ENCODE data around the gene EPC1.

Gene EPC1

GRCh38 chr10:32318476-32318896, 28.5 kb downstream of the EPC1 start:
- TF ChIP-seq, protein P1, sequence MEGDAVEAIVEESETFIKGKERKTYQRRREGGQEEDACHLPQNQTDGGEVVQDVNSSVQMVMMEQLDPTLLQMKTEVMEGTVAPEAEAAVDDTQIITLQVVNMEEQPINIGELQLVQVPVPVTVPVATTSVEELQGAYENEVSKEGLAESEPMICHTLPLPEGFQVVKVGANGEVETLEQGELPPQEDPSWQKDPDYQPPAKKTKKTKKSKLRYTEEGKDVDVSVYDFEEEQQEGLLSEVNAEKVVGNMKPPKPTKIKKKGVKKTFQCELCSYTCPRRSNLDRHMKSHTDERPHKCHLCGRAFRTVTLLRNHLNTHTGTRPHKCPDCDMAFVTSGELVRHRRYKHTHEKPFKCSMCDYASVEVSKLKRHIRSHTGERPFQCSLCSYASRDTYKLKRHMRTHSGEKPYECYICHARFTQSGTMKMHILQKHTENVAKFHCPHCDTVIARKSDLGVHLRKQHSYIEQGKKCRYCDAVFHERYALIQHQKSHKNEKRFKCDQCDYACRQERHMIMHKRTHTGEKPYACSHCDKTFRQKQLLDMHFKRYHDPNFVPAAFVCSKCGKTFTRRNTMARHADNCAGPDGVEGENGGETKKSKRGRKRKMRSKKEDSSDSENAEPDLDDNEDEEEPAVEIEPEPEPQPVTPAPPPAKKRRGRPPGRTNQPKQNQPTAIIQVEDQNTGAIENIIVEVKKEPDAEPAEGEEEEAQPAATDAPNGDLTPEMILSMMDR (IDR thresholded peaks at IDR 0.05), result no peak
- peaks cover 70% of the 10 kb centered on the region for H3K79me2 ChIP-seq

DNA sequence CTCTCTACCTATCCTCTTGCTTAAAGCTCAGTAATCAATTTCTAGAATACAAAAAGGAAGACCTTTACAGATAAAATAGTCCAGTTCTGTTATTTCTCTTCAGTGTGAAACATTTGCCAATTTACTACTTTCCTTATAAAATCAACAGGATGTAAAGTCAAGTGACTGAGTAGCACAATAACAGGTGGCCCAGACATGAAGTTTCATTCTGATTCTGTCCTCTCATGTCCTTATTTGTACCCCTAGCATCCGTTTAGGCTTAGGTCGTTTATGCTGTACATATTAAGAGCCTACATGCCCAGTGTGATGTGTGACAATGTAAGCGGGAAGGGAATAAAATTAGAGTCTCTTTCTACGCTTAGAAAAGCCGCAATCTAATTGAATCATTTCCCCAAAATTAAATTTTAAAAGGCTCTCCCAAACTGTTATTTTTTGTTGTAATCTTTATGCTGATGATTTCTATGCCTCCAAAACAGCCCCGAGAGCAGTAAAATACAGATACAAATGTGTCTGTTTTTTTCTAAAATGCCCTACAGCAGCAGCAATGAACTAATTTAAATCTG, 29.1 kb downstream of the EPC1 start:
- Histone ChIP-seq H3K4me1 (peaks cover 21% of the 10 kb centered on the region), H3K36me3 (ENCODE audit: control insufficient read depth, insufficient read depth, low read length) (no peaks in the 10 kb centered on the region), H3K27me3 (ENCODE audit: control insufficient read depth, insufficient read depth, low read length) (no peaks in the 10 kb centered on the region), H3K4me3 (ENCODE audit: low read depth, low read length) (no peak overlapping the region), H3K79me2 (peaks cover 74% of the 10 kb centered on the region), H3K27ac (no peak overlapping the region), H3K9ac (no peak overlapping the region), H2AFZ (no peak overlapping the region), H3K4me2 (ENCODE audit: low read length) (no peak overlapping the region), H3K9me3 (ENCODE audit: control insufficient read depth, low read length) (no peaks in the 10 kb centered on the region)
- TF ChIP-seq, protein P1 (IDR thresholded peaks at IDR 0.05), result no peak

More at GRCh38 chr10:32318476-32318896, 28.5 kb downstream of the EPC1 start:
- Histone ChIP-seq H3K9ac (no peak overlapping the region), H2AFZ (no peak overlapping the region), H3K4me1 (peaks cover 21% of the 10 kb centered on the region), H3K27ac (no peak overlapping the region), H3K9me3 (ENCODE audit: control insufficient read depth, low read length) (no peaks in the 10 kb centered on the region), H3K36me3 (ENCODE audit: control insufficient read depth, insufficient read depth, low read length) (no peaks in the 10 kb centered on the region), H3K4me3 (ENCODE audit: low read depth, low read length) (no peak overlapping the region), H3K27me3 (ENCODE audit: control insufficient read depth, insufficient read depth, low read length) (no peaks in the 10 kb centered on the region), H3K4me2 (ENCODE audit: low read length) (no peak overlapping the region)

DNA sequence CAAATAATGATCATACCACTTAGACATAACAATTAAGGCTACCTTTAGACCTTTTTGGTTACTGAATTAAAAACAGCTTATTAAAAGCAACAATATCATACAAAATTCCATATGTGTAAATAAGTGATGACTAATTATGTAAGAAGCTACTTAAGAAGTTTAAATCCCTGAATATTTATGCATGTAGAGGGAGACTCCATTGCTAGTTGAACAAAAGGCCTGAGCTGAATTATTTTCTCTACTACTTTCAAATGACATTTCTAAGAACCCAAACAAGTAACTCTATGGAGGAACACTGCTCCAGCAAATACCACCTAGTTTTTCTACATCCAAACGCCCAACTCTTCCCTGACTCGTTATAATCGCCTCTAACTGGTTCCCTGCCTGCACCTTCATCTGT, 31.5 kb downstream of the EPC1 start:
- Histone ChIP-seq H3K4me3 (ENCODE audit: low read depth, low read length) (no peak overlapping the region), H3K36me3 (ENCODE audit: control insufficient read depth, insufficient read depth, low read length) (no peaks in the 10 kb centered on the region), H3K27me3 (ENCODE audit: control insufficient read depth, insufficient read depth, low read length) (no peaks in the 10 kb centered on the region), H3K4me1 (peaks cover 19% of the 10 kb centered on the region), H3K9ac (no peak overlapping the region), H3K27ac (no peak overlapping the region), H3K4me2 (ENCODE audit: low read length) (no peak overlapping the region), H2AFZ (no peak overlapping the region), H3K79me2 (peaks cover 70% of the 10 kb centered on the region), H3K9me3 (ENCODE audit: control insufficient read depth, low read length) (no peaks in the 10 kb centered on the region)
- TF ChIP-seq, protein P1 (IDR thresholded peaks at IDR 0.05), result no peak

DNA sequence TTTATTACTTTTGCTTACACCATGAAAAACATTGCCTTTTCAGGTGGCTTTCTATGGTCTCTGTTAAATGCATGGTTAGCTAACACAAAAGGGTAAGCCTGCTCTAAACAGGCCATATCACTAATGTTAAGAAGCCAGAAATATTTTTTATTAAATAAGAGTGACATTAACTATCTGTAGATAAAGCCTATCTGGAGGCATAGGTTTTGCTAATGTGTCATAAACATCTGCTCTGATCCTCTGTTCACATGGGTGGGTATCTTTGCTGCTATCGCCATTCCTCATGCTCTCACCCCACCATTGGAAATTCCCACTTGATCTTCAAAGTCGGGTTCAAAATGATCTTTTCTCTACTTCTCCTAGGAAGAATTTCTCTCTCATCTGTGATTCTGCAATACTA, 32.4 kb downstream of the EPC1 start:
- H3K36me3 ChIP-seq (ENCODE audit: control insufficient read depth, insufficient read depth, low read length), result no peaks in the 10 kb centered on the region
- H3K9me3 ChIP-seq (ENCODE audit: control insufficient read depth, low read length), result no peaks in the 10 kb centered on the region
- no peak overlapping the region for H3K9ac ChIP-seq
- H3K79me2 ChIP-seq, result peaks cover 69% of the 10 kb centered on the region
- TF ChIP-seq, protein P1 (IDR thresholded peaks at IDR 0.05), result no peak
- no peak overlapping the region for H2AFZ ChIP-seq
- no peak overlapping the region for H3K4me3 ChIP-seq (ENCODE audit: low read depth, low read length)
- H3K27ac ChIP-seq, result no peak overlapping the region
- no peaks in the 10 kb centered on the region for H3K27me3 ChIP-seq (ENCODE audit: control insufficient read depth, insufficient read depth, low read length)
- H3K4me2 ChIP-seq (ENCODE audit: low read length), result no peak overlapping the region
- H3K4me1 ChIP-seq, result peaks cover 19% of the 10 kb centered on the region

GRCh38 chr10:32308027-32308603, 38.8 kb downstream of the EPC1 start:
- peaks cover 17% of the 10 kb centered on the region for H3K4me1 ChIP-seq
- H3K9me3 ChIP-seq (ENCODE audit: control insufficient read depth, low read length), result no peaks in the 10 kb centered on the region
- TF ChIP-seq, protein P1 (IDR thresholded peaks at IDR 0.05), result no peak
- no peak overlapping the region for H3K4me3 ChIP-seq (ENCODE audit: low read depth, low read length)
- peaks cover 45% of the 10 kb centered on the region for H3K79me2 ChIP-seq
- no peak overlapping the region for H2AFZ ChIP-seq
- H3K27me3 ChIP-seq (ENCODE audit: control insufficient read depth, insufficient read depth, low read length), result no peaks in the 10 kb centered on the region
- H3K36me3 ChIP-seq (ENCODE audit: control insufficient read depth, insufficient read depth, low read length), result no peaks in the 10 kb centered on the region
- H3K9ac ChIP-seq, result no peak overlapping the region
- H3K27ac ChIP-seq, result no peak overlapping the region
- H3K4me2 ChIP-seq (ENCODE audit: low read length), result no peak overlapping the region

Measured in parathyroid adenoma (tissue), 2 donors.